GM20431 (cell line): ENCODE measurements around the gene HADHA.
"Not testable (repeated sequence)": the region's sequence is repeated elsewhere in the genome, so short reads cannot be mapped to it uniquely, and the experiment has no call there.

Experiments
- in situ Hi-C: fragments of 300-500 bp; cut with MseI, MboI; formaldehyde crosslinking; loops from one replicate; pipeline ENCODE4 v1.15.0; 2020; ENCODE audit warnings: low sequenced_read_pairs; ENCODE audit not compliant: unreplicated experiment

HADHA gene

DNA sequence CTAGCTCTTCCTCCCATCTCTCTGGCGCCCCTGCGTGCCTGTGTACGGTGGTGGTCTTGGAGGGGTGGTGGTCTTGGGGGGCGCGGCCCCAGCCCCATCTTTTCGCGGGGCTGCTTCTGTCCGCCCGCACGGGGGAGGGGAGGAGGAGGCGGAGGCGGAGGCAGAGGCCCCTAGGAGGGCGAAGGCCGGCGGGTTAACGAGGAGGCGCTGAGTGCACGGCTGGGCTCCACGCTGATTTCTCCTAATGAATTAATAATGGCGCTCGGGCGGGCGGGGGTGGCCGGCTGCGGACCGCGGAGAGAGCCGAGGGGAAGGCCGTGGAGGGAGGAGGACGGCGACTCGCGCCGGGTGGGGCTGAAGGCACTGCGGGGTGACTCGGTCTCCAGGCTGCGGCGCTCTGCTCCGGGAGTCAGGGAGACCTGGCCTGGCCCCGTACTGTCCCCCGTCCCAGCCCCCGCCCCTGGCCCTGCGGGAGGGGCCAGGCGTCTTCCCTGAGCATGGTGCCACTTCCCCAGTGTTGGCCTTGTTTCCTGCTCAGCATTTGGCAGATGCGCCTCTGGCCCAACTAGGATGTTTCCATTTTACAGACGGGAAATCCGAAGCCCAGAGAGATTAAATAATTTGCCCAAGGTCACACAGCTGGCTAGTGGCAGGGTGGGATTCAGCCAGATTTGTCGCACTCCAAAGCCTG, 65.5 kb downstream of the HADHA start:
- in situ Hi-C loops: no loop called here

DNA sequence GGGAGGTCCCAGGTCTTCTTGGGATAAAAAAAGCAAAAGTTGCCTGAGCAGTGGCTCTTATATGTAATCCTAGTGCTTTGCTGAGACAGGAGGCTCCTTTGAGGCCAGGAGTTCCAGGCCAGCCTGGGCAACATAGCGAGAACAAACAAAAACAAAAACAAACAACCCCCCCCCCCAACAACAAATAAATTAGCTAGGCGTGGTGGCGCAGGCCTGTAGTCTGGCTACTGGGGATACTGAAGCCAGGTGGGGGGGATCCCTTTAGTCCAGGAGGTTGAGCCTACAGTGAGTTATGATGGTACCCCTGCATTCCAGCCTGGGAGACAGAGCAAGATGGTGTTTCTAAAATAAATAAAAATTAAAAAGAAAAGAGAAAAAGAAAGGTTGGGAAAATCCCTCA, 66.2 kb downstream of the HADHA start:
- in situ Hi-C loops: no loop called here

DNA sequence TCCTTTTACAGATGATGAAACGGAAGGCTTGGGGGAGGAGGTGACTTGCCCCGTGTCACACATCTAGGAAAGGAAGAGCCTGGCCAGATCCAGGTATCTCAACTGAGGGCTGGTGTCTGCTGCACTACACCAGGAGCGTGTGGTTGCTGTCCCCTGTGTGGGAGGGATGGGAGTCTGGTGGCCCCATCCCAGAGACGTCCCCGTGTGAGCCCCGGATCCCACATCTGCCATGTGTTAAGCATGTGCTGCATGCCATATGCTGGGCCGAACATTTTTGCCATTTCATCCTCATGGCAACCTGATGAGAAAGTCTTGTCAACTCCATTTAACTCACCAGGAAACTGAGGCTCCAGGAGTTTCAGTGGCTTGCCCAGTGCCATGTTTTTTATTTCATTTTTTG, 67.3 kb downstream of the HADHA start:
- in situ Hi-C loops: no loop called here

DNA sequence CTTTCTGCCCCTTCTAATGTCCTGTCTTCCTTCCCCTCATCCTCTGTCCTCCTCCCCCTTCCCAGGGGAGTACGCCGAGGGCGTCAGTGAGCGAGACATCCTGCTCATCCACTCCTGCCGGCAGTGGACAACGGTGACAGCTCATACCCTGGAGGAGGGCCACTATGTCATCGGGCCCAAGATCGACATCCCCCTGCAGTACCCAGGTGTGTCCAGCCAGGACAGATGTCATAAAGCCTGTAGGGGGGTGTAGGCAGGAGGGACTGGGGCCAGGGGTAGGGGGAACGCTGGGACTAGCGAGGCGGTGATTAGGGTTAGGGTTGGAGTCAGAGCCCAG, 68.2 kb downstream of the HADHA start:
- in situ Hi-C loops: no loop called here

DNA sequence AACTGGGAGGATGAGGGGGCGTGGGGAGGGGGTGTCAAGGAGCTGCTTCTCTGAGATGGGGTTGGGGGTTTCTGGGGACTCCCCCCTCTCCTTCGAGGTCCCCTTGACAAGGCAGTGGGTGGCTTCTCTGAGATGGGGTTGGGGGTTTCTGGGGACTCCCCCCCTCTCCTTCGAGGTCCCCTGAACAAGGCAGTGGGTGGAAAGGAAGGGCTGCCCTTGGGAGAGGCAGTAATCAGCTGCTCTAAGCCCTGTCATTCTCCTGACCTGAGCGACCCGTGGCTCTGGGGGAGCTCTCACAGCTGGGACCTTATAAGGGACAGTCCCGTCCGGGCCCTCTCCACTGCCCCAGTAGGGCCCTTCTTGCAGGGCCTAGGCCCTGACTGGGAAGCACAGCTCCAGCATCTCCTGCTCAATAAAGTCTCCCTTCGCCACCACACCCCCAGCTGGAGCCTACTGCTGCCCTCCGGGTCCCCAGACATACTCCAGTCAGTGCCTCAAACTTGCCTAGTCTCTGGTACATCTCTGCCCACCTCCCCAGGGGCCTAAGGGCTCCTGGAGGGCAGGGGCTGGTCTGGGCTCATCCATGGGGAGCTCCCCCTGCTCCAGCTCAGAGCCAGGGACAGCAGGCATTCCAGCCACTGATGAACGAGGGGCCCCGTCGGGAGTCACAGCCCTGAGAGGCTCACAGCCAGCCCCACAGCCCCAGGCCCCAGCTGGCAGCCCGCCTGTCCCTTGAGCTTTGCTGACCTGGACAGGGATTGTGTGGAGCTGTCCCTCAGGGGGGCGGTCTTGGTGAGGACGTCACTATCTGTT, 68.8 kb downstream of the HADHA start:
- in situ Hi-C loops: no loop called here

DNA sequence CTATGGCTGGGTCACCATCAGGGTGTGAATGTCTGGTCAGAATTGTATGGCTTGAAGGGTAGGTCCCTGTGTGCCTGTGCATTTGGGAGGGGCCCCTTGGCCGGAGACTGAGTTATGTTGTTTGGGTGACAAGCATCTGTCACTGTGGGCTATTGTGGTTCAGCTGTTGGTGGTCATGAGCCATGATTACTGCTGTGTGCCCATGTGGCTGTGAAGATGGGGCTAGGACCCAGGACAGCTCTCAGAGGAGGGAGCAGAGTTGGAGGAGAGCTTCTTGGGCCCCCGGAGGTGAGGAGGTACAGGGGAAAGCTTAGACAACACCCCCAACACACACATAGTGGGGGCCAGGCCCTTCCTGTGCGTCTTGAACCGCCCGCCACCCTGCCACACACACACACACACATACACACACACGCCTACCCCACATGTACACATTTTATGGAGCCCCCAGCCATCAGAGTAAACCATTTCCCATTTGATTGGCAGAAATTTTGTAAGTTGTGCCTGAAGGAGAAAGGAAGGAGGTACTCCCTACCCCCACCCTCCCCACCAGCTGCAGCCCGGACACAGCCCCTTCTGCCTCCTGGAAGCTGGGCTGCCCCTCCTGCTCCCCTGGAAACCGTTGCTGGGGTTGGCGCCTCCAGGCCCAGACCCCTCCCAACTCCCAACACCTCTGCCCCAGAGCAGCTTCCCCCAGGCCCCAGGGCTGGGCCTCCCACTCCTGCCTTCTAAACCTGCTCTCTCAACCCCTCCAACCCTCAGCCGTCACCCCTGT, 69.6 kb downstream of the HADHA start:
- in situ Hi-C loops: no loop called here

DNA sequence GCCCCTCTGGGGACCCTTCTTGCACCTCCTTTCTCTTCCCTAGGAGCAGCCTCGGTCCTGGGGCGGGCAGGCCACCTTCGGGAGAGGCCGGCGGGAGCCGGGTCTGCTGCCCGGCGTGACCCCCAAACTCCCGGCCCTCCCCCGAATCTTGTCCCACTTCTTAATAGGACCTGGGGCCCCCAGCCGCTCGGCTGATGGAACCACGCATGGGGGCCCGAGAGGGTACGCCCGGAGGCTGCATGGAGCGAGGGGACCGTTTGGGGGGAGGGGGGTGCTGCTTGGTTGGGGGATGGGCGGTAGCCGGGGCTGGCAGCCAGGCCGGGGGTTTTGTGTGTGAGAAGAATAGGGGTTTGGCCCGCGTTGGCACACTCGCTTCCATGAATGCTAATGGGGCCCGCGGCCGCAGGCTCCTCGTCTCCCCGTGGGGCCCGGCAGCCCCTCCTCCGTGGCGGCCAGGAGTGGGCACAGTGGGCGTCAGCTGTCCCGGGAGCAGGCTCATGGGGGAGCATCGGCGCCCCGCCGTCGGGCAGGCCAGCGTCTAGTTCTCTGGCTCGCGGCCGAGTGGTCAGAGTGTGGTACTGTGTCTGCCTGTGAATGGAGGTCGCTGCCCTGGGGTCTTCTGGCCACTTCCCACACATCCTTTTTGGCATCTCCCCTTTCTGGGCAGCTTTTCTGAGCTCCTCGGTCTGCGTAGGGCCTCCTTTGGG, 70.5 kb downstream of the HADHA start:
- in situ Hi-C loops: no loop called here

DNA sequence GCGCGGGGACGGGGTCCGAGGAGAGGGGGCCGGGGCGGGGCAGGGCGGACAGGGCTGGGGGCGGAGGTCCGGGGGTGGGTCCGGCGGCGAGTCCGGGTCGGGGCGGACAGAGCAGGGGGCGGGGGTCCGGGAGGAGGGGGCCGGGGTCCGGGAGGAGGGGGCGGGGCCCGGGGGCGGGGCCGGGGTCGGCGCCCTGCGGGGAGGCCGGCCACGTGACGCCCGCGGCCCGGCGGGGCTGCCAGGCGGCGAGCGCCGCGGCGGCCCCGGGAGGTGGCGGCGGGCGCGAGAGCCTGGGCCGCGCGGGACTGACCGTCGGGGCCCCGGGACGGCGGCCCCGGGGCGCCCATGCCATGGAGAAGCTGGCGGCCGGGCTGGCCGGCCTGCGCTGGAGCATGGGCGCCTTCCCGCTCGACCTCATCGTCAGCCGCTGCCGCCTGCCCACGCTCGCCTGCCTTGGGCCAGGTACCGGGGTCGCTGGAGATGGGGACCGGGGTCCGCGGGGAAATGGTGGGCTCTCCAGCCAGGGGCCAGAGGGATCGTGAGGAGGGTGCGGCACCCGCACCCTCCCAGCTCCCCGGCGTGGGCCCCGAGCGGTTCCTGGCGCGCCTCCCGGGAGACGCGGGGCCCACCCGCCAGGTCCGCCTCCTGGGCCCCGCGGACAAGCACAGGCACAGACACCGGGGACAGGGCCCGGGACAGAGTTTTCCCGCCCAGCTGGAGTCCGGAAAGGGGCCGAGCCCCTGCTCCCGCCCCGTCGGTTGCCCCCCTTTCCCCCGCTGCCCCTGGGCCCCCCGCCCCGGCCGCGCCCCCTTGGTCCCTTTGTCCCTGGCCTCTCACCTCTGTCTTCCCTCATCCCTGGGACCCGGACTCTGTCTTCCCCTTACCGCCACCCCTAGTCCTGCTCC, 71.3 kb downstream of the HADHA start, which contains the start of gene GAREM2:
Gene GAREM2 (plus strand): TSS at position 218 of the 905 bp plus-strand sequence. CDS start 133 bp downstream, at position 351.
- in situ Hi-C loops: no loop called here

DNA sequence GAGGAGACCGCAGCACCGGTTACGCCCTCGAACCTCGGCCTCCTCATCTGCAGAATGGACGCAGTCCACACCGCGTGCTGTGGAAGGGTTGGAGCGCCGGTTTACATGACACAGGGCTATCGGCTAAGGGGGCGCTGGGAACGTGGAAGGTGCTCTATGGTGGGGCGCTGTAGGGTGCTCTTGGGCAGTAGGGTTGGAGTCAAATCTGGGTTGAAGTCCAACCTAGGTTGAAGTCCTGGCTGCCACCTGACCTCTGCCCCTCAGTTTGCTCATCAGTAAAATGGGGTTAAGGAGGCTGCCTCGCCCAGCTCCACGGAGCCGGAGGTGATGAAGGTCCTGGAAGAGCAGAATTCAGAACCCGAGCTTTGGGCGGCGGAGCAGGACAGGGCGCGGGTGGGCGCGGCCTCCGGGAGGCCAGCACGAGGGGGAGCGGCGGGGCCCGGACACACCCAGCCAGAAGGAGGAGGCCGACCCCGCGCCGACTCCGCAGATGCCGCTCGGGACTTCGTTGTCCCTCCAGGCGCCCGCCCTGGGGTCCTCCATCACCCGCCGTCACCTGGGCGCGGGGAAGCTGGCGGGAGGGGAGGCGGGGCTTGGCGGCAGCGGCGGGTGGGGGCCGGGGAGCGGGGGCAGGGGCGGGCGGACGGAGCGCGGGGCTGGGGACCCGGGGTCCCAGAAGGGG, 72.1 kb downstream of the HADHA start:
- in situ Hi-C loops: no loop called here

DNA sequence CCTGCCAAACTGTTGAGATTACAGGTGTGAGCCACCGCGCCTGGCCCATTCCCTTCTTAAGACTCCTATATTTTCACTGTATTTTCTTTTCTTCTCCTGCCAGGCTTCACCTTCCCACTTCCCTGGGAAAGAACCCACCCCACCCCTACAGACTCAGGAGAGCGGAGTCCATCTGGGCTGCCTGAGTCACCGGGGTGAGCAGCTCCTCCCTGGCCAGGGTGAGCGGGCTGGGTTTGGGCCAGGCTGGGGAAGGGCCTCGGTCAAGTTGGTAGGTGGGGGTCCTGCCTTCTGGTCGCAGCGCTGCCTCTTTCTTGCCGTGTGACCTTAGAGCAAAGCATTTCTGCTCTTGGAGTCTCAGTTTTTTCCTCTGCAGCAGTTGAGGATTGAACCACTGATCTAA, 73.6 kb downstream of the HADHA start:
- in situ Hi-C loops: no loop called here

DNA sequence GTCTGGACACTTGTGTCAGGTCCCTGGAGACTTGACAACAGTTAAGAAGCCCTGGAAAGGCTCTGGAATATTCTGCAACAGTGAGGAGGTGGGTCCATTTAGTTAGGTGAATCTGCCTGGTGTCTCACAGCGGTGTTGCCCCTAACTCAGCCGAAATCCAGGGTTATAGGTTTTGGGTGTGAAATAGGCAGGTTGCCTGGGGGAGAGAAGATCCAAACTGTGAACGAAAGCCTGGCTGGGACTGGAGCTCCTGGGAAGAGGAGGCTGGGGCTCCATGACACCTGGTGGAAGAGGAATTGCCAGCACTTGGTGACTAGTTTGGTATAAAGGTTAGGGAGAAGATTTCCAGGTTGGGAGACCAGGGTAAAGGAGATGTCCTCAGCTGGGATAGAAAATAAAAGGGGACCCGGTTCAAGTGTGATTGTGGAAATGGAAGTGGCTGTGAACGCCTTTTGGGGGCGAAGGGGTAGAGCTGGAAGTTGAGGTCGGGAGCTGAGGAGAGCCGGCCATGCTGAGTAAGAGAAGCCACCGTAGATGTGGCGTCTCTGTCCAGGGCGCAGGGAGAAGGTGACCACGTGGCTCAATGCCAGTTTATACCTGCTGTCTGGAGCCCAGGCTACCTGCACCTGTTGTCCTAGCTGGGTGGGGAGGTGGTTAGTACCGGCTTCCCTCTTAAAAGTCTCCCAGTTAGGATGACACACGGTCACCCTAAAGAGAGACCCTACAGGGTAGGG, 74.6 kb downstream of the HADHA start:
- in situ Hi-C loops: no loop called here

DNA sequence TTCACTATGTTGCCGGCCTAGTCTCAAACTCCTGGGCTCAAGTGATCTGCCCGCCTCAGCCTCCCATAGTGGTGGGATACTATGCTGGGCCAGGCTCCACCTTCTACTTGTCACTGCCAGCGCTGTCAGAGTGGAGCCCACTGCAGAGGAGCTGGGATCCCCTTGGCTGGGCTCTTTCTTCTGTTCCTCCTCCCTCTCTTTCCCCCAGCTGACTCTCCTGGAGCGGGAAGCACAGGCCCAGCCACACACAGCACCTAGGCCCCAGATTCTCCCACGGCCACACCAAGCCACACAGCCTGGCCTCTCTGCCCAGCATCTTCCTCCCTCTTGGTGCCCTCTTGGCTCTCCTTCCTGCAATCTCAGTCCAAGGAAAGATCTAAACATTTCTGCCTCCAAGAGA, 75.2 kb downstream of the HADHA start:
- in situ Hi-C loops: no loop called here

DNA sequence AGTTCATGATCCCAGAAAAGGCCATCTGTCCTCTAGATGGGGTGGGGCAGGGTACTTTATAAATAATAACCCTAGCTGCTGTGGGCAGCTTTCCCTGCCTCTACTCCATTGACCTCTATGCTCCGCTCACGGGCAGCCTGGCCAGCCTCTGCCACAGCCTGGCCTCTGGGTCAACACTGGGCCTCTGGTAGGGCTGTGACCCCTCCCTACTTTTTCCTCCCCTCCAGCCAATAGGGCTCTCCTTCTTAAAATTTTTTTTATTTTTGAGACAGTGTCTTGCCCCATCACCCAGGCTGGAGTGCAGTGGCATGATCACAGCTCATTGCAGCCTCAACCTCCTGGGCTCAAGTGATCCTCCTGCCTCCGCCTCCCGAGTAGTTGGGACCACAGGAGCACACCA, 75.6 kb downstream of the HADHA start:
- in situ Hi-C loops: no loop called here

DNA sequence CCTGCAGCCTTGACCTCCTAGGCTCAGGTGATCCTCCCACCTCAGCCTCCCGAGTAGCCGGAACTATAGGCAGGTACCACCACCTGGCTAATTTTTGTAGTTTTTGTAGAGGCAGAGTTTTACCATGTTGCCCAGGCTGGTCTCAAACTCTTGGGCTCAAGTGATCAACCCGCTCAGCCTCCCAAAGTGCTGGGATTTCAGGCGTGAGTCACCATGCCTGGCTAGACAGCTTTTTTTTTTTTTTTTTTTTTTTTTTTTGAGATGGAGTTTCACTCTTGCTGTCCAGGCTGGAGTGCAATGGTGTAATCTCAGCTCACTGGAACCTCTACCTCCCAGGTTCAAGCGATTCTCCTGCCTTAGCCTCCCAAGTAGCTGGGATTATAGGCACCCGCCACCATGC, 77.9 kb downstream of the HADHA start:
- in situ Hi-C loops: not testable (repeated sequence)

DNA sequence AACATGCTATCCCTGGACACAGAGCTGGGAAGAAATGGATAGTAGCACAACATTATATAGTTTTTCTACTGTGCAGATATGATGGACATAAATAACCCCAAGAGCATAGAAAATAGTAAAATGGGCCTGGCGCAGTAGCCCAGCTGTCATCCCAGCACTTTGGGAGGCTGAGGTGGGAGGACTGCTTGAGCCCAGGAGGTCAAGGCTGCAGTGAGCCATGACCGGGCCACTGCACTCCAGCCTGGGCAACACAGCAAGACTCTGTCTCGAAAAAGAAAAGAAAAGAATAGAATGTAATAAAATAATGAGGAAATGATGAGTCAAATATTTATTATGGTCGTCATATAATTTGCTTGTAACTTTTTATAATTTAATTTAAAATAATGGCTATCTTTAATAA, 79.0 kb downstream of the HADHA start:
- in situ Hi-C loops: no loop called here

DNA sequence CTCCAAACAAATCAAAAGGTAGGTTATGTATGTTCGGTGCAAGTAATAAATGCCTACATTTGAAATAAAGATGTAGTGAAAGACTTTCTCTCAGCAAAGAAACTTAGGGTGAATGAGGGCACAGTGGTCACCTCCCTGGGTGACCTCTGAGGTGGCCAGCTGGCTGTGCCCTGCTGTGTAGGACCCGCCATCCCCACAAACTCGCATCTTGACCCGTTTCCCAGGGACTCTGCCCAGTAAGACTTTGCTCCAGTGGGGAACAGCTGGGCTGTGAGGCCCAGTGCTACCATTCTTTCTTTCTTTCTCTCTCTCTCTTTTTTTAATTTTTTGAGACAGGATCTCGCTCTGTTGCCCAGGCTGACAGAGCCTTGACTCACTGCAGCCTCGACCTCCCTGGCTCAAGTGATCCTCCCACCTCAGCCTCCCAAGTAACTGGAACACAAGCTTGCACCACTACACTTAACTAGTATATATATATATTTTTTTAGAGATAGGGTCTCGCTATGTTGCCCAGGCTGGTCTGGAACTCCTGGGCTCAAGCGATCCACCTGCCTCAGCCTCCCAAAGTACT, 79.7 kb downstream of the HADHA start:
- in situ Hi-C loops: no loop called here

DNA sequence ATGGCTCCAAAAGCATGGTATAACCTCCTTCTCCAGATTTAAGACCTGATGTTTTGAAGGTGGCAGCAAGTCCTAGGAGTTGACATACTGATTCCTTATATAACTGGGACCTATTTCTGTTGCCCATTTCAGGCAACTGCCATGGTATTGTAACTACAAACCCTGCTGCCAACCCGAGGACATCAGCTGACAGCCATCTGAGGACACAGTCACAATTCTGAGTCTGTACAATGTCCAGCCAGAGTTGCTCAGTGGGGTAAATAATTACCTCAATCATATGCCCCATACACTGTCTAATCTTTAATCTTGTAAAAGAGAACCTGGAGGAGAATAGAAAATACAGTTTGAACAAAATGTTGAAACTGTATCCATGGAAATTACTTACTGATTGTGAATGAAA, 80.2 kb downstream of the HADHA start:
- in situ Hi-C loops: no loop called here

DNA sequence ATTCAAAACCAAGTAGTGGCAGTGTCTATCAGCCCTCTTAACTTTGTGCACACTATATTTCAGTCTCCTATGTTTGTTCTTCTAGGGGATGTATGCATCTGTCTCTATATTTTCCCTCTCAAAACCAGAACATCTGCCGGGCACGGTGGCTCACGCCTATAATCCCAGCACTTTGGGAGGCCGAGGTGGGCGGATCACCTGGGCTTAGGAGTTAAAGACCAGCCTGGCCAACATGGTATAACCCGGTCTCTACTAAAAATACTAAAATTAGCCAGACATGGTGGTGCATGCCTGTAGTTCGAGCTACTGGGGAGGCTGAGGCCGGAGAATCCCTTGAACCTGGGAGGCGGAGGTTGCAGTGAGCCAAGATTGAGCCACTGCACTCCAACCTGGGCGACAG, 81.5 kb downstream of the HADHA start:
- in situ Hi-C loops: no loop called here
